ENCODE measurements around the gene ANXA1. TPM values are rescaled to one million over a fixed set of nuclear protein-coding genes. Genes with fewer than 3 reads are reported as not detected.

The ANXA1 gene
- total RNA-seq, 1 experiment from 2014 or later: 486 TPM

DNA sequence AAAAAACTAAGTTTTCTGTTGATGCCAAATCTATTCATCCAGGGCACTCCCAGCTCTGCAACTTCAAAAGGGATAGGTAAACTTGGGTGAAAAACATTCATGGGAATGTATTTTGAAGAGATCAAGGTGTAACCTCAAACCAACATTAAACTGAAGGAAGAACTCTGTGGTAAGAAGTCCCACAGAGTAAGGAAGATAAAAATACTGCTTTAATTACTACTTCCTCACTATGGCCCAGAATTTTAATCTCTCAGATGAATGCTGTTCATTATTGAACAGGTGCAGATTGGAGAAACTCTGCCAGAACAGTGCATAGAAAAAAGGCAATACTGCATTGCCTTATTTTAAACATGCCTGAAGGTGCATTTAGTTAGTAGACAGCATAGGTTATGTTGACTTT is 37.6 kb upstream of the ANXA1 start:
- Histone ChIP-seq H3K4me2 (ENCODE audit: low read length) (no peak overlapping the region), H3K9me2 (ENCODE audit: insufficient read depth) (no peaks in the 10 kb centered on the region), H3K27ac (ENCODE audit: low read depth, low read length) (no peak overlapping the region), H2AFZ (ENCODE audit: low read depth, low read length, poor library complexity, severe bottlenecking) (no peak overlapping the region), H3K4me3 (replicated peaks in 1 of 2; ENCODE audit: low read depth in 1 of 2, low read length in 2 of 2) (no peak overlapping the region), H4K20me1 (ENCODE audit: insufficient read depth) (no peaks in the 10 kb centered on the region), H3K79me2 (ENCODE audit: insufficient read depth, low read length) (no peaks in the 10 kb centered on the region), H3K36me3 (ENCODE audit: control insufficient read depth in 1 of 2, insufficient read depth in 2 of 2, low read length in 2 of 2) (no peaks in the 10 kb centered on the region), H3K9ac (ENCODE audit: low read length) (no peak overlapping the region), H3K9me3 (ENCODE audit: control insufficient read depth in 1 of 2, insufficient read depth in 1 of 2, low read depth in 1 of 2, low read length in 2 of 2) (no peaks in the 10 kb centered on the region), H3K27me3 (ENCODE audit: insufficient read depth, low read length) (no peaks in the 10 kb centered on the region), H3K4me1 (ENCODE audit: control insufficient read depth in 1 of 2, insufficient read depth in 2 of 2, low read length in 2 of 2) (peaks cover 9 to 33% of the 10 kb centered on the region in 2 experiments)
- POLR2A ChIA-PET: no interaction called here
- RAD21 ChIA-PET (ENCODE audit: low non-redundant PET in 1 of 2, low total read pairs in 2 of 2, uncharacterized antibody in 2 of 2, unreplicated experiment in 2 of 2): no interaction called here
- TF ChIP-seq REST (IDR thresholded peaks at IDR 0.05; ENCODE audit: low read depth) (no peak), SP1 (IDR thresholded peaks at IDR 0.05; ENCODE audit: low read depth) (0 out of 2 replicates have a peak, but pooled peaks have one; percentile 19), EGR1 (IDR thresholded peaks at IDR 0.05; ENCODE audit: low read depth) (no peak), ZFX (IDR thresholded peaks at IDR 0.05) (no peak), ELF1 (IDR thresholded peaks at IDR 0.05; ENCODE audit: borderline replicate concordance, low read depth) (no peak), ATF3 (IDR thresholded peaks at IDR 0.05) (no peak), RAD21 (IDR thresholded peaks at IDR 0.05; ENCODE audit: low read depth) (peak; percentile 12; the same call in 1 of the 2 replicates), SIN3A (IDR thresholded peaks at IDR 0.05; ENCODE audit: low read depth) (no peak), FOSL1 (IDR thresholded peaks at IDR 0.05; ENCODE audit: low read depth) (0 out of 2 replicates have a peak, but pooled peaks have one; percentile 13), CBX3 (IDR thresholded peaks at IDR 0.05; ENCODE audit: low read depth) (no peak), JUND (IDR thresholded peaks at IDR 0.05) (0 out of 2 replicates have a peak, but pooled peaks have one; percentile 12), EZH2 (IDR thresholded peaks at IDR 0.05) (no peak)
- TF ChIP-seq, protein P1, sequence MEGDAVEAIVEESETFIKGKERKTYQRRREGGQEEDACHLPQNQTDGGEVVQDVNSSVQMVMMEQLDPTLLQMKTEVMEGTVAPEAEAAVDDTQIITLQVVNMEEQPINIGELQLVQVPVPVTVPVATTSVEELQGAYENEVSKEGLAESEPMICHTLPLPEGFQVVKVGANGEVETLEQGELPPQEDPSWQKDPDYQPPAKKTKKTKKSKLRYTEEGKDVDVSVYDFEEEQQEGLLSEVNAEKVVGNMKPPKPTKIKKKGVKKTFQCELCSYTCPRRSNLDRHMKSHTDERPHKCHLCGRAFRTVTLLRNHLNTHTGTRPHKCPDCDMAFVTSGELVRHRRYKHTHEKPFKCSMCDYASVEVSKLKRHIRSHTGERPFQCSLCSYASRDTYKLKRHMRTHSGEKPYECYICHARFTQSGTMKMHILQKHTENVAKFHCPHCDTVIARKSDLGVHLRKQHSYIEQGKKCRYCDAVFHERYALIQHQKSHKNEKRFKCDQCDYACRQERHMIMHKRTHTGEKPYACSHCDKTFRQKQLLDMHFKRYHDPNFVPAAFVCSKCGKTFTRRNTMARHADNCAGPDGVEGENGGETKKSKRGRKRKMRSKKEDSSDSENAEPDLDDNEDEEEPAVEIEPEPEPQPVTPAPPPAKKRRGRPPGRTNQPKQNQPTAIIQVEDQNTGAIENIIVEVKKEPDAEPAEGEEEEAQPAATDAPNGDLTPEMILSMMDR (IDR thresholded peaks at IDR 0.05 in 2 of 3, conservative IDR thresholded peaks at IDR 0.05 in 1 of 3; ENCODE audit: borderline replicate concordance in 1 of 3, insufficient read depth in 1 of 3, low read depth in 2 of 3, low read length in 2 of 3): no peak
- BruUV-seq (replicated peaks): no TSS peak
- intact Hi-C loops (cut with micrococcal nuclease): no loop called here
- ATAC-seq (no peak), DNase-seq (ENCODE audit: low read depth, low spot score) (no peak)
- CTCF ChIA-PET: no interaction called here
